Fibroblast of the aortic adventitia (primary cell): Measurements from ENCODE around the gene RLF. TPM values are rescaled to one million over a fixed set of nuclear protein-coding genes. Genes with fewer than 3 reads are reported as not detected.

Source experiments
- DNase-seq: peaks from one replicate; pipeline ENCODE4 v3.0.0-alpha.2; 2010; ENCODE audit warnings: low read depth
- H3K4me3 ChIP-seq: 2 replicates; pipeline ENCODE4 v1.5.1; 2011; ENCODE audit warnings: low read depth, mild to moderate bottlenecking, control low read depth, low read length, moderate library complexity
- CTCF ChIP-seq: IDR thresholded peaks from 2 replicates; pipeline ENCODE4 v1.5.1; 2011; ENCODE audit warnings: mild to moderate bottlenecking, low read length, control low read depth, inconsistent platforms; ENCODE audit not compliant: insufficient read depth
- total RNA-seq: library from RNA; depleted of rRNA; stranded (reverse); fragments of >200 nt; gene quantifications from 2 replicates; pipeline ENCODE4 v1.2.3, GENCODE V29; 2012; ENCODE audit warnings: low replicate concordance

The RLF gene
- total RNA-seq, 1 donor = 21.9 TPM

DNA sequence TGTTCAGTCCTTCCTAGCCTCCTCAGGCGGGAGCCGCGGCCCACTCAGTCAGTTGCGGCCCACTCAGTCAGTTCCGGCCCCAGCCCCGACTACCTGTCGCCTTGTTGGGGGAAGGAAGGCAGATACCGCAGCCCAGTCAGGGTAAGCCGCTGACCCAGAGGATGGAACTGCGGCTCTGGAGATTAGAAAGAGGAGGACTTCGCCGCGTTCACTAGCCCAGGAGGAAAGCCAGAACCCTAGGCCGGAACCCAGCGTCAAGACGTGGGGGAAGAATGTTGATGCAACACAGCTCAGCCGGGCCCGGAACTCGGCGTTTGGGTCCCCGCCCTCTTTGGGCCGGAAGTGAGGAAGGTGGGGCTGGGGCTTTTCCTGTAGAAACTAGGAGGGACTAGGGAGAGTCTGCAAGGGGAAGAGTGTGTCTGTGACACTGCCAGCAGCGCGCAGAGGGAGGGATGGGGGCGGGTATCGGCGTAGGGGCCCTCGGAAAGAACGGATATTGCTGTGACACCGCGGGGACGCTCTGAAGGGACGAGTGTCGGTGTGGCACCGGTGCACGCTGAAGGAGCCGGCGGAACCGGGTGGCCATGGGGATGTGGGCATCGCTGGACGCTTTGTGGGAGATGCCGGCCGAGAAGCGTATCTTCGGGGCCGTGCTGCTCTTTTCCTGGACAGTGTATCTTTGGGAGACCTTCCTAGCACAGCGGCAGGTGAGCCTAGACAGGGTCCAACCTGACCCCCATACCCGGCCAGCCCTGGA lies 96.7 kb downstream of the RLF start, which contains the start of gene ZMPSTE24:
TSS of gene ZMPSTE24 (plus strand) at position 549 of the 757 bp plus-strand sequence. CDS start at position 585, 36 bp downstream.
- TF ChIP-seq CTCF = no peak
- DNase-seq = peak; percentile 98
- peak within 1 kb of the TSS; percentile 82 for H3K4me3 ChIP-seq

- no peak for TF ChIP-seq CTCF
- peak overlapping the region; percentile 82 for H3K4me3 ChIP-seq
- peak; percentile 37 for DNase-seq
Observed at GRCh38 chr1:40258445-40258769, 97.2 kb downstream of the RLF start.

- no peak for DNase-seq
- TF ChIP-seq CTCF = no peak
- no peak overlapping the region for H3K4me3 ChIP-seq
Observed at GRCh38 chr1:40264354-40264781, 103.2 kb downstream of the RLF start.

DNA sequence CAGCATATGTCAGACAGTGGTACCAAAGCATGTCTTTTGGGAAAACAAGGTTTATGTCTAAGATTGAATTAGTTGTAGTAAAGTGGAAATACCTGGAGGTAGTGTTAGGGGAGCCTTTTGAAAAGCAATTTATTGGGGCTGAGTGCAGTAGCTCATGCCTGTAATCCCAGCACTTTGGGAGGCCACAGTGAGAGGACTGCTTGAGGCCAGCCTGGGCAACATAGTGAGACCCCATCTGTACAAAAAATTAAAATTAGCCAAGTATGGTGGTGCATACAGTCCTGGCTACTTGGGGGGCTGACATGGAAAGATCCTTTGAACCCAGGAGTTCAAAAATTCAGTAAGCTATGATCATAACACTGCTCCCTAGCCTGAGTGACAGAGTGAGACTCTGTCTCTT lies 104.1 kb downstream of the RLF start:
- DNase-seq = no peak
- TF ChIP-seq CTCF = no peak
- no peak overlapping the region for H3K4me3 ChIP-seq

DNA sequence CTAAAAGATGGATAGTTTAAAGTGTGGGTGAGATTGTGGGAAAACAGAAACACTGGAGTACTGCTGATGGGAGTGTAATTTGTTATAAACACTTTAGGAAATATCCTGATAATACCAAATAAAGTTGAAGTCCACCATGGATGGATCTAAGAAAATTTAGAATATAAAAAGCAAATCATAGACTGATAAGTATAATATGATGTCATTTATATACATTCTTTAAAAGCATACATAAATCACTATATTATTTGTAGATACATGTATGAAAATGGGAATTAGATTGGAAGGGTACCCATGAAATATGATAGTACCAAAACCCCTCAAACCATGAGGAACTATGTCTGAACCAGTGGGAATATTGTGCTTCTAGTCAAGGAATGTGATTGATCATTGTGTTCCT lies 104.7 kb downstream of the RLF start:
- no peak overlapping the region for H3K4me3 ChIP-seq
- TF ChIP-seq CTCF = no peak
- no peak for DNase-seq

- no peak overlapping the region for H3K4me3 ChIP-seq
- TF ChIP-seq CTCF = no peak
- no peak for DNase-seq
Observed at GRCh38 chr1:40266786-40267535, 105.8 kb downstream of the RLF start.
